ENCODE results near the gene SF3A2. TPM values are rescaled to one million over a fixed set of nuclear protein-coding genes. Genes with fewer than 3 reads are reported as not detected.
"Not testable (repeated sequence)": the region's sequence is repeated elsewhere in the genome, so short reads cannot be mapped to it uniquely, and the experiment has no call there.

SF3A2 gene
- total RNA-seq: 135 and 147 TPM in 2 replicates

- intact Hi-C loops (cut with micrococcal nuclease): loop anchor here (1.0 to 5.0 kb wide), 9 partner anchors 33 to 376 kb away; partner anchors contain the start of genes AP3D1, DOT1L, IZUMO4 and LMNB2
These were observed at the start of gene SF3A2, which contains the start of gene PLEKHJ1 for GRCh38 chr19:2236314-2237050. Gene SF3A2, plus strand, starts transcription at chr19:2236824. Its CDS starts 6,595 bp downstream, at chr19:2243419. Gene PLEKHJ1, minus strand, starts transcription at chr19:2236329. Its CDS starts 81 bp downstream, at chr19:2236248.

- intact Hi-C loops (cut with micrococcal nuclease): no loop called here
These were observed 49.5 kb upstream of the SF3A2 start for GRCh38 chr19:2187159-2187558.

- intact Hi-C loops (cut with micrococcal nuclease): no loop called here
These were observed 47.8 kb upstream of the SF3A2 start for GRCh38 chr19:2188708-2189385.

- intact Hi-C loops (cut with micrococcal nuclease): no loop called here
These were observed 46.7 kb upstream of the SF3A2 start for GRCh38 chr19:2189880-2190279.

- intact Hi-C loops (cut with micrococcal nuclease): no loop called here
These were observed 45.7 kb upstream of the SF3A2 start for GRCh38 chr19:2190848-2191455.

GRCh38 chr19:2191456-2192310 lies 44.9 kb upstream of the SF3A2 start:
- intact Hi-C loops (cut with micrococcal nuclease): no loop called here

GRCh38 chr19:2192862-2193261 lies 43.8 kb upstream of the SF3A2 start:
- intact Hi-C loops (cut with micrococcal nuclease): no loop called here

GRCh38 chr19:2193807-2194206 lies 42.8 kb upstream of the SF3A2 start:
- intact Hi-C loops (cut with micrococcal nuclease): no loop called here

GRCh38 chr19:2194513-2195078 lies 42.0 kb upstream of the SF3A2 start:
- intact Hi-C loops (cut with micrococcal nuclease): no loop called here

GRCh38 chr19:2195361-2195760 lies 41.3 kb upstream of the SF3A2 start:
- intact Hi-C loops (cut with micrococcal nuclease): no loop called here

- intact Hi-C loops (cut with micrococcal nuclease): no loop called here
These were observed 40.7 kb upstream of the SF3A2 start for GRCh38 chr19:2195914-2196313.

GRCh38 chr19:2197270-2197669 lies 39.4 kb upstream of the SF3A2 start:
- intact Hi-C loops (cut with micrococcal nuclease): no loop called here

- intact Hi-C loops (cut with micrococcal nuclease): no loop called here
These were observed 38.3 kb upstream of the SF3A2 start for GRCh38 chr19:2198317-2198716.

GRCh38 chr19:2199215-2199614 lies 37.4 kb upstream of the SF3A2 start:
- intact Hi-C loops (cut with micrococcal nuclease): no loop called here

GRCh38 chr19:2199861-2200623 lies 36.6 kb upstream of the SF3A2 start:
- intact Hi-C loops (cut with micrococcal nuclease): no loop called here

GRCh38 chr19:2200624-2201294 lies 35.9 kb upstream of the SF3A2 start:
- intact Hi-C loops (cut with micrococcal nuclease): not testable (repeated sequence)

- intact Hi-C loops (cut with micrococcal nuclease): no loop called here
These were observed 35.0 kb upstream of the SF3A2 start for GRCh38 chr19:2201473-2202148.

GRCh38 chr19:2202366-2202765 lies 34.3 kb upstream of the SF3A2 start:
- intact Hi-C loops (cut with micrococcal nuclease): no loop called here

GRCh38 chr19:2207008-2207407 lies 29.6 kb upstream of the SF3A2 start:
- intact Hi-C loops (cut with micrococcal nuclease): no loop called here

Measured in T-helper 2 cell treated with Interferon-gamma antibody and Interleukin-4, amounts not matched to agents 100 ng/mL and 5 ng/mL, for 36 hours (primary cell).